GM18951 (cell line): Measurements from ENCODE around the gene RAB3GAP2.
"Not testable (repeated sequence)": the region's sequence is repeated elsewhere in the genome, so short reads cannot be mapped to it uniquely, and the experiment has no call there.

Source experiments
- POLR2A ChIP-seq: IDR thresholded peaks from 4 replicates; pipeline ENCODE4 v1.6.1; 2011; ENCODE audit warnings: mild to moderate bottlenecking; ENCODE audit not compliant: insufficient read length, insufficient read depth; ENCODE audit errors: extremely low read depth
- in situ Hi-C: fragments of 300-500 bp; cut with MboI; formaldehyde crosslinking; loops from one replicate; pipeline ENCODE4 v1.12.0; 2022; ENCODE audit warnings: low sequenced_read_pairs, mixed read lengths, inconsistent platforms; ENCODE audit not compliant: unreplicated experiment

The RAB3GAP2 gene

GRCh38 chr1:220219865-220220698 lies 52.2 kb downstream of the RAB3GAP2 start:
- in situ Hi-C loops = no loop called here

GRCh38 chr1:220219136-220219442 lies 53.2 kb downstream of the RAB3GAP2 start:
- TF ChIP-seq POLR2A = no peak
- in situ Hi-C loops = no loop called here

More at GRCh38 chr1:220219865-220220698, 52.2 kb downstream of the RAB3GAP2 start:
- TF ChIP-seq POLR2A = peak; percentile 47

- in situ Hi-C loops = not testable (repeated sequence)
Measured at GRCh38 chr1:220218397-220219135, 53.7 kb downstream of the RAB3GAP2 start.

GRCh38 chr1:220217383-220217988 lies 54.8 kb downstream of the RAB3GAP2 start:
- TF ChIP-seq POLR2A = no peak
- in situ Hi-C loops = no loop called here

- TF ChIP-seq POLR2A = no peak
- in situ Hi-C loops = no loop called here
Measured at GRCh38 chr1:220213382-220213983, 58.8 kb downstream of the RAB3GAP2 start.

GRCh38 chr1:220207411-220207810 lies 64.8 kb downstream of the RAB3GAP2 start:
- TF ChIP-seq POLR2A = no peak
- in situ Hi-C loops = no loop called here

GRCh38 chr1:220204758-220205157 lies 67.5 kb downstream of the RAB3GAP2 start:
- in situ Hi-C loops = not testable (repeated sequence)

- in situ Hi-C loops = no loop called here
- TF ChIP-seq POLR2A = no peak
Measured at GRCh38 chr1:220203816-220204215, 68.4 kb downstream of the RAB3GAP2 start.

- no peak for TF ChIP-seq POLR2A
- in situ Hi-C loops = no loop called here
Measured at GRCh38 chr1:220198186-220199005, 73.9 kb downstream of the RAB3GAP2 start.

GRCh38 chr1:220195701-220196100 lies 76.6 kb downstream of the RAB3GAP2 start:
- in situ Hi-C loops = no loop called here
- no peak for TF ChIP-seq POLR2A

GRCh38 chr1:220189750-220190347 lies 82.4 kb downstream of the RAB3GAP2 start:
- no peak for TF ChIP-seq POLR2A
- in situ Hi-C loops = no loop called here

GRCh38 chr1:220188538-220188937 lies 83.7 kb downstream of the RAB3GAP2 start:
- in situ Hi-C loops = no loop called here
- no peak for TF ChIP-seq POLR2A
